Transverse colon (tissue), 4 donors: Measurements from ENCODE around the gene MLC1. TPM values are rescaled to one million over a fixed set of nuclear protein-coding genes. Genes with fewer than 3 reads are reported as not detected.

Source experiments
- DNase-seq: peaks from one replicate; pipeline ENCODE4 v3.0.0-alpha.2; 2019
- H3K27ac ChIP-seq, 4 donors: fragments of 200-600 bp; sonication (generic); 2 replicates each; pipeline ENCODE4 v1.5.1; 2016 to 2018; ENCODE audit warnings: inconsistent platforms in 4 of 4
- H3K27me3 ChIP-seq: fragments of 200-600 bp; sonication (generic); 2 replicates; pipeline ENCODE4 v1.5.1; 2017; ENCODE audit warnings: inconsistent platforms
- H3K36me3 ChIP-seq, 4 donors: fragments of 200-600 bp; sonication (generic); 2 replicates each; pipeline ENCODE4 v1.5.1; 2017 to 2019; ENCODE audit warnings: inconsistent platforms in 4 of 4
- H3K4me1 ChIP-seq, 4 donors: fragments of 200-600 bp; sonication (generic); 2 replicates each; pipeline ENCODE4 v1.5.1; 2017 to 2020; ENCODE audit warnings: inconsistent platforms in 4 of 4
- H3K4me3 ChIP-seq, 4 donors: fragments of 200-600 bp; sonication (generic); 1 replicate in 1 of 4; 2 replicates in 3 of 4; pipeline versions ENCODE4 v1.5.1 to v1.6.1; 2017 to 2019; ENCODE audit warnings: inconsistent platforms in 4 of 4
- H3K9me3 ChIP-seq, 2 donors: fragments of 200-600 bp; sonication (generic); 2 replicates each; pipeline ENCODE4 v1.5.1; 2017 to 2019; ENCODE audit warnings: inconsistent platforms in 2 of 2
- EP300 ChIP-seq: sonication (generic); formaldehyde crosslinking; IDR thresholded peaks from one replicate; pipeline ENCODE4 v1.6.1; 2017; ENCODE audit warnings: antibody characterized with exemption, low read depth
- POLR2A ChIP-seq: fragments of 450-650 bp; IDR thresholded peaks from one replicate; pipeline ENCODE4 v1.6.1; 2016; ENCODE audit warnings: antibody characterized with exemption, mild to moderate bottlenecking, moderate library complexity
- POLR2AphosphoS5 ChIP-seq, 3 donors: sonication (generic); formaldehyde crosslinking; IDR thresholded peaks; one replicate each; pipeline ENCODE4 v1.6.1; 2016; ENCODE audit warnings: antibody characterized with exemption in 3 of 3
- WGBS, 2 donors: methylation state at CpG; one replicate each; pipeline ENCODE4 v1.1.5; 2018; ENCODE audit warnings: low coverage in 1 of 2; 5-methylcytosine and 5-hydroxymethylcytosine counted together
- in situ Hi-C, 4 donors: fragments of 200-750 bp; cut with MboI; loops; one replicate each; pipeline versions ENCODE4 v1.15.0 to v1.15.1; 2017; ENCODE audit warnings: low sequenced_read_pairs in 3 of 4, low pct_ligation_motif_present in 1 of 4, low pct_unique_long_range_greater_than_20kb in 1 of 4
- intact Hi-C: fragments of 100-400 bp; cut with DNase I; formaldehyde crosslinking; loops from one replicate; pipeline ENCODE4 v1.15.1; 2023; ENCODE audit warnings: low total_unique reads
- total RNA-seq, 4 donors: library from RNA; depleted of rRNA; stranded (reverse); fragments of >200 nt; gene quantifications; one replicate each; pipeline ENCODE4 v1.1.0, GENCODE V29; 2016
- TF ChIP-seq, protein P1 (sequence below), 5 experiments: fragments of 200-600 bp in 3 of 5; fragments of 450-650 bp in 2 of 5; sonication (generic) in 3 of 5; IDR thresholded peaks; 1 replicate in 2 of 5; 2 replicates in 3 of 5; pipeline ENCODE4 v1.5.1; 2016 to 2017; ENCODE audit warnings: antibody characterized with exemption in 5 of 5, inconsistent platforms in 3 of 5, mild to moderate bottlenecking in 2 of 5, moderate library complexity in 1 of 5

MLC1 gene
- total RNA-seq, 4 donors from 2014 or later, result not detected

DNA sequence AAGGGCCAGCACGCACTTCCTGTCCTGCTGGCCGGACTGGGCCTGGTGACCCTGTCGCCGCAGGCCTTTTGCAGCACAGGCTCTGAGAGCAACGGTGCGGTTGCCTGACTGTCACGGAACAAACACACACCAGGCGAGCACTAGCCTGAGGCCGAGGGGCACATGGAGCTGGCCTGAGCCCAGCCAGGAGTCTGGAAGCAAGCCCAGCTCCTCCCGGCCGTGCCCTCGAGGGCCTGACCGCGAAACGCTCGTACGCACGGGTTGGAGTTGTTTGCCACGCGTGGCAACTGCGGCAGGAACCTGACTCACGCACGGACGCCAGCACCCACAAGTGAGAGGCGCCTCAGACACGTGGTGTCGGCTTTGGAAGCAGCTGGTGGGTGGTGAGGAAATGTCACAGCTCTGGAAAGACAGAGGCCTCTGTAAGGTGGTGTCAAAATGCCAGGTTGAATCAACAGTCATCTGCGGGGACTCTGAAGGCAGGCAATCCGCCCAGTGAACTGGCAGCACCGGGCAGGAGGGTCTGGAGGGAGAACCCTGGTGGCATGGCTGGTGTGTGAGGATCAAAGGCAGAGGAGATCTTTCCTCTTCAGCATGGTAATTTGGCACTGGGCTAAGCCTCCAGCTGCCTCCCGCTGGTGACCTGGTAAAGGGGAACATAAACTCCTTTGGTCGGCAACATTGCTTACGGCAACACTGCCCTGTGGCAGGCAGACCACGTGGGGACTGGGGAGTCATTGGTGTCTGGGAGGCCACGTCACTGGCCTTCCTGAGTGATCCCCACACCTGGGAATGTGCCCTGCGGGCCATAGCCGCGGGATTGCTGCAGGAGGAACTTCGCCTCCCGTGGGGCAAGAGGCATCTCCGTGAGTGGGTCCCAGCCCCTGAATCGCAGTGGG, 57.3 kb downstream of the MLC1 start:
- H3K4me3 ChIP-seq, result no peak overlapping the region
- intact Hi-C loops (no loop called here), in situ Hi-C loops (loop anchor here (25.0 kb wide), 1 partner anchor 266 kb away; no protein-coding TSS in a partner anchor)
- no peaks in the 10 kb centered on the region for H3K36me3 ChIP-seq
- no peaks in the 10 kb centered on the region for H3K9me3 ChIP-seq
- peak; percentile 8 for DNase-seq
- H3K27ac ChIP-seq, result no peak overlapping the region
- 40 to 75% methylated on average over 4 to 39 of the region's 42 CpGs for WGBS, 2 donors
- H3K4me1 ChIP-seq, result peaks cover 0 to 9% (median 7%) of the 10 kb centered on the region in 4 donors
- H3K27me3 ChIP-seq, result peaks cover 48% of the 10 kb centered on the region
- TF ChIP-seq EP300 (no peak), POLR2A (no peak), POLR2AphosphoS5 (IDR thresholded peaks at IDR 0.05) (no peak)
- TF ChIP-seq, protein P1, sequence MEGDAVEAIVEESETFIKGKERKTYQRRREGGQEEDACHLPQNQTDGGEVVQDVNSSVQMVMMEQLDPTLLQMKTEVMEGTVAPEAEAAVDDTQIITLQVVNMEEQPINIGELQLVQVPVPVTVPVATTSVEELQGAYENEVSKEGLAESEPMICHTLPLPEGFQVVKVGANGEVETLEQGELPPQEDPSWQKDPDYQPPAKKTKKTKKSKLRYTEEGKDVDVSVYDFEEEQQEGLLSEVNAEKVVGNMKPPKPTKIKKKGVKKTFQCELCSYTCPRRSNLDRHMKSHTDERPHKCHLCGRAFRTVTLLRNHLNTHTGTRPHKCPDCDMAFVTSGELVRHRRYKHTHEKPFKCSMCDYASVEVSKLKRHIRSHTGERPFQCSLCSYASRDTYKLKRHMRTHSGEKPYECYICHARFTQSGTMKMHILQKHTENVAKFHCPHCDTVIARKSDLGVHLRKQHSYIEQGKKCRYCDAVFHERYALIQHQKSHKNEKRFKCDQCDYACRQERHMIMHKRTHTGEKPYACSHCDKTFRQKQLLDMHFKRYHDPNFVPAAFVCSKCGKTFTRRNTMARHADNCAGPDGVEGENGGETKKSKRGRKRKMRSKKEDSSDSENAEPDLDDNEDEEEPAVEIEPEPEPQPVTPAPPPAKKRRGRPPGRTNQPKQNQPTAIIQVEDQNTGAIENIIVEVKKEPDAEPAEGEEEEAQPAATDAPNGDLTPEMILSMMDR (IDR thresholded peaks at IDR 0.05), result no peak

DNA sequence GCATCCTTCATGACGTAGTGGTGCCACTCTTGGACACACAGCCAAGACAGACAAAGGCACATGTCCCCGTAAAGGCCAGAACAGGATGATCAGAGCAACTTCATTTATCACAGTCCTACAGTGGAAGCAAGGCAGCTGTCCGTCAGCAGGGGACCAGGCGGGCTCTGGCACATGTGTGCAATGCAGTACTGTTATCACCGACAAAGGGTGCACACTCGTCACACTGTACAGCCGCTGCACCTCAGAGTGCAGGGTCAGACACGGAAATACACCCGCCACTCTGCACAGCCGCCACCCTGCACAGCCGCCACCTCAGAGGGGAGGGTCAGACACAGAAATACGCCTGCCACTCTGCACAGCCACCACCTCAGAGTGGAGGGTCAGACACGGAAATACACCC, 59.2 kb downstream of the MLC1 start:
- Histone ChIP-seq H3K27me3 (peaks cover 44% of the 10 kb centered on the region), H3K36me3 (no peaks in the 10 kb centered on the region), H3K9me3 (no peaks in the 10 kb centered on the region), H3K4me3 (no peak overlapping the region), H3K27ac (no peak overlapping the region), H3K4me1 (peaks cover 0 to 9% (median 7%) of the 10 kb centered on the region in 4 donors)
- in situ Hi-C loops, result loop anchor here (25.0 kb wide), 1 partner anchor 264 kb away; no protein-coding TSS in a partner anchor
- no peak for DNase-seq
- WGBS, 2 donors, result 77% methylated on average over 4 to 13 of the region's 13 CpGs
- TF ChIP-seq, protein P1 (IDR thresholded peaks at IDR 0.05), result no peak
- no peak for TF ChIP-seq POLR2AphosphoS5 (IDR thresholded peaks at IDR 0.05)
- no peak for TF ChIP-seq POLR2A
- no peak for TF ChIP-seq EP300
- intact Hi-C loops, result no loop called here

DNA sequence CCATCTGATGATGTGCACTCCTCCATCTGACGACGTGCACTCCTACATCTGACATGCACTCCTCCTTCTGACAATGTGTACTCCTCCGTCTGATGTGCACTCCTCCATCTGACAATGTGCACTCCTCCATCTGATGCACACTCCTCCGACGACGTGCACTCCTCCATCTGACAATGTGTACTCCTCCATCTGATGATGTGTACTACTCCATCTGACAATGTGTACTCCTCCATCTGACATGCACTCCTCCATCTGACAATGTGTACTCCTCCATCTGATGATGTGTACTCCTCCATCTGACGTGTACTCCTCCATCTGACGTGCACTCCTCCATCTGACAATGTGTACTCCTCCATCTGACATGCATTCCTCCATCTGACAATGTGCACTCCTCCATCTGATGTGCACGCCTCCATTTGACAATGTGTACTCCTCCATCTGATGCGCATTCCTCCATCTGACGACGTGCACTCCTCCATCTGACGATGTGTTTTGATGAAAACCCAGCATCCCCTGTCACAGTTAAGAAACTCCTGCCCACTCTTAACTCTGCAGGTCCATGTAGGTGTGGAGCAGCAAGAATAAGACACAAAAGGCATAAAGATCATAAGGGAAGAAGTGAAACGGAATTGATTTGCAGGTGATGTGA, 62.9 kb downstream of the MLC1 start:
- no peak for DNase-seq
- TF ChIP-seq EP300 (no peak), POLR2AphosphoS5 (IDR thresholded peaks at IDR 0.05) (no peak), POLR2A (no peak)
- TF ChIP-seq, protein P1 (IDR thresholded peaks at IDR 0.05), result no peak
- Histone ChIP-seq H3K4me3 (no peak overlapping the region), H3K27ac (no peak overlapping the region), H3K9me3 (no peaks in the 10 kb centered on the region), H3K36me3 (no peaks in the 10 kb centered on the region), H3K4me1 (no peaks in the 10 kb centered on the region), H3K27me3 (peaks cover 42% of the 10 kb centered on the region)
- intact Hi-C loops (no loop called here), in situ Hi-C loops (no loop called here)
- WGBS, 2 donors, result 82 to 87% methylated on average over 8 to 14 of the region's 14 CpGs

DNA sequence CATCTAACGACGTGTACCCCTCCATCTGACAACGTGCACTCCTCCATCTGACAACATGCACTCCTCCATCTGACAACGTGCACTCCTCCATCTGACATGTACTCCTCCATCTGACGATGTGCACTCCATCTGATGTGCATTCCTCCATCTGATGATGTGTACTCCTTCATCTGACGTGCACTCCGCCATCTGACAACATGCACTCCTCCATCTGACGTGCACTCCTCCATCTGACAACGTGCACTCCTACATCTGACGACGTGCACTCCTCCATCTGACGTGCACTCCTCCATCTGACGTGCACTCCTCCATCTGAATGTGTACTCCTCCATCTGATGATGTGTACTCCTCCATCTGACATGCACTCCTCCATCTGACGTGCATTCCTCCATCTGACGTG, 64.6 kb downstream of the MLC1 start:
- H3K36me3 ChIP-seq, result no peaks in the 10 kb centered on the region
- no peak for DNase-seq
- no peaks in the 10 kb centered on the region for H3K4me1 ChIP-seq
- H3K9me3 ChIP-seq, result no peaks in the 10 kb centered on the region
- H3K4me3 ChIP-seq, result no peak overlapping the region
- WGBS, 2 donors, result 89 to 91% methylated on average over 14 to 15 of the region's 15 CpGs
- H3K27me3 ChIP-seq, result peaks cover 44% of the 10 kb centered on the region
- in situ Hi-C loops, result no loop called here
- TF ChIP-seq, protein P1 (IDR thresholded peaks at IDR 0.05), result no peak
- no peak for TF ChIP-seq POLR2AphosphoS5 (IDR thresholded peaks at IDR 0.05)
- TF ChIP-seq POLR2A, result no peak
- no peak for TF ChIP-seq EP300
- no peak overlapping the region for H3K27ac ChIP-seq
- intact Hi-C loops, result no loop called here
